ENCODE results near the gene LIFR.

- no peak for TF ChIP-seq POLR2A (IDR thresholded peaks at IDR 0.05)
- TF ChIP-seq CTCF (IDR thresholded peaks at IDR 0.05 in 8 of 11, conservative IDR thresholded peaks at IDR 0.05 in 3 of 11): no peak
- no peak for TF ChIP-seq POLR2AphosphoS5 (IDR thresholded peaks at IDR 0.05)
These were observed 77.6 kb downstream of the LIFR start for GRCh38 chr5:38478878-38479277.
